COLO668 (cell line): Measurements from ENCODE around the gene JPH2.
A peak's percentile ranks its signal among the peaks of the same experiment; 100 is the strongest.

Experiments used
- DNase-seq: peaks from one replicate; lab custom pipeline; 2025; ENCODE audit not compliant: unreplicated experiment; lab: John Stamatoyannopoulos, UW

The JPH2 gene

GRCh38 chr20:44080646-44081267 is 106.2 kb downstream of the JPH2 start:
- peak; percentile 69 for DNase-seq

DNA sequence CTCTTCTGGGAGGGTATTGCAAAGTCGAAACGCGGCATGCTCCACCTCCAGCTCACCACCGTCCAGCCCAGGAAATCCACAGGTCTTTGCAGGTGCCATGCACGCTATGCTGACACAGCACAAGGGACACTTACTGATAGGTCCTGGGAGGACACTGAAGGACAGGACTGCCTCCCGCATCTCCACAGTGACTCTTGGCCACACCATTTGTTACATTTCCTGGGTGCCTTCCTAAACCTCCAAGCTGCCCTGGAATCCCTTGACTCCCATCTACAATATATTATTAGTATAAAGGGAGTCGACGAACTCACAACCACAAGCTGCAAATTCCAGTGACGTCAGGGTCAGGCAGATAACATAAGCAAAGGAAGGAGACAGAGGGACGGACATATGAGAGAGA is 106.9 kb downstream of the JPH2 start:
- no peak for DNase-seq

GRCh38 chr20:44079291-44079690 is 107.7 kb downstream of the JPH2 start:
- no peak for DNase-seq

DNA sequence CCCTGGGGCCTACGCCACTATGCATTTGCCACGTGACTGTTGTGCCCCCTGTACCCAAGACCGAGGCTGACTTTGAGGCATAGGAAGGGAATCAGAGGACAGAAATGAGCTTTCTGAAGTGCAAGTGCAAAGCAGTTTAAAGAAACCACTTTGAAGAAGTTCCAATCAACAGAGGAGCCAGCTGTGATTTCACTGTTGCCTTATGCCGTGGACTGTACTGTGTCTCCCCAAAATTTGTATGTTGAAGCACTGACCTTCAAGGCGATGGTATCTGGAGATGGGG is 111.1 kb downstream of the JPH2 start:
- DNase-seq: no peak

- DNase-seq: no peak
Measured at GRCh38 chr20:44075191-44075949, 111.6 kb downstream of the JPH2 start.

- no peak for DNase-seq
Measured at GRCh38 chr20:44074252-44075151, 112.5 kb downstream of the JPH2 start.

DNA sequence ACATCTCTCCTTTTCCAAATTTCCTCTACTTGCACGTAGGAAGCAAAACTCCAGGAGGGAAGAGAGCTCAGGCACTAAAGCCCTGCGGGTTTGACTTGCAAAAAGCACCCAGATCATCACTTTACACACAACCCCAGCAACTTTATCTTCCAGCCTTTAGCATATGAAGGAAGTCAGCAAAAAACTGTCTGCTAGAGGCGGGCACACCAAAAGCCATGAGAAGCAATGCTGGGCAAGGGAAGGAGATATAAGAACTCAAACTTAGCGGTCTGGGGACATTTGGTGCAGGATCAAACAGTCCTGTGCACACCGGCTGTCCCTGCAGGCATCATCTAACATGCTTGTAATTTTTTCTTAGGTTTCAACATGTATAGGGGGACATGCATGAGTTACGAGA is 113.3 kb downstream of the JPH2 start:
- no peak for DNase-seq

DNA sequence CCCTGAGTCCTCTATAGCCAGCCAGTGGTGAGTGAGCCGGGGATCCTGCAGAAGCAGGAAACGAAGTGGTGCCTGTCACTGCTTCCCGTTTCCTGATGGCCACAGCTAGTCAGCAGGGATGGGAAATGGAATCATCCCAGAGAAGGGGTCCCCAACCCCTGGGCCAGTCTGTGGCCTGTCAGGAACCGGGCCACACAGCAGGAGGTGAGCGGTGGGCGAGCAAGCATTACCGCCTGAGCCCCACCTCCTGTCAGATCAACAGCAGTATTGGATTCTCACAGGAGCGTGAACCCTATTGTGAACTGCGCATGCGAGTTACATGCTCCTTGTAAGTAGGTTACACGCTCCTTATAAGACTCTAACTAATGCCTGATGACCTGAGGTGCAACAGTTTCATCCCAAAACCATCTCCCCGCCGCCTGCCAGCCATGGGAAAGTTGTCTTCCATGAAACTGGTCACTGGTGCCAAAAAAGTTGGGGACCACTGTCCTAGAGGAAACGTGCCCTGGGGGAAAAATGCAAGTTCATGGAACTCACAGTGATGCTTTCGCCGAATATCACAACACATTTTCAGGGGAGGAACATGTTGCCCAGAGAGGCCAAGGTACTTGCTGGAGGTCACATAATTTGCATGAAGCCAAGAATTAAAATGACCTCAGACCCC is 113.8 kb downstream of the JPH2 start:
- DNase-seq: no peak

GRCh38 chr20:44072384-44072783 is 114.6 kb downstream of the JPH2 start:
- DNase-seq: no peak

GRCh38 chr20:44071526-44072111 is 115.4 kb downstream of the JPH2 start:
- DNase-seq: no peak

DNA sequence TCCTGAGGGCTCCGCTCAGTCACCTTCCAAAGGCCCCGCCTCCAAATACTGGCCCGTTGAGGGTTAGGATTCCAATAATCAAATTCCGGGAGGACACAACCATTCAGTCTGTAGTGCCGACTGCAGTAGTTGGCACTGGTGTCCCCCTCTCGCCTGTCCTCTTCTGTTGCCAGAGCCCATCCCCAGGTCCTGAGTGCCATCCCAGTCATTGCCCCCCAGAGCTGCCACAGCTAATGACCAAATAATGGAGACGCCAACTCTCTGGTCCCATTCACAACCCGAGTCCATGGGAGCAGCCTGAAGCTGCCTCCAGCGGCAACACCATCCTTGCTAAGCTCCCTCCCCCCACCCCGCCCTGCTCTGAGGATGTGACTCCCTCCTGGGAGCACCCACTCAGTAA is 115.9 kb downstream of the JPH2 start:
- DNase-seq: no peak

DNA sequence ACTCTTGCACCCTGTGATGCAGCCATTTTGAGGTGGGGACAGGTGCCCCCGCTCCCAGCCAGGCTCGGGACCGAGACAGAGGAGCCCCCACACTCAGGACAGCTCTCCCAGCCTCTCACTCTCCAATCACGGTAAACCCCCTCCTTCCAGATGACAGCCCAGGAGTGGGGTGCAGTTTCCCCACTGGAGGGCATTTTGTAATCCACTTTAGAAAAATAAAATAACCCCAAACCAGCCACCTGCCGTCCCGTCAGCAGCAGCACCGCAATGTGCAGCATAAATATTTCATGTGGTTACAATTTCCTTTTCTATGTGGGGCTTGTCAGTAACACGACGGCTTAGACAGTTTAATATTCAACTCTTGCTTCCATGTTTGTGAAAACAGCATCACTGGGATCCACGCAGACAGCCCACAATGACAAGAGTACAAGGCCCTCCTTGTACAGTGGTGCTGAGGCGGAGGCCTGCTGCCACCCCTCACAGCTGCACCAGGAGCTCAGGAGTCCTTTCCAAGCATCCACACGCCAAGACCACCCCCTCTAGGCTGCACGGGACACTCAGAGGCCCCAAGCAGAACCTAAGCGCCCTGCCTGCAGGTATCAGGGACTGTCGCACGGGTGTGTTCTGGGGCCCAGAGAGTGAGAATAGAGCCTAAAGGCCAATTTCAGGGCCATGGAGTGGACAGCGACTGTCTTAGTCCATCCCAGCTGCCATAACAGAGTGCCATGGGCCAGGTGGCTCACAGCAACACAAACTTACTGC is 116.7 kb downstream of the JPH2 start:
- DNase-seq: no peak

- DNase-seq: no peak
Measured at GRCh38 chr20:44069203-44070011, 117.6 kb downstream of the JPH2 start.

- DNase-seq: no peak
Measured at GRCh38 chr20:44068316-44069201, 118.4 kb downstream of the JPH2 start.

GRCh38 chr20:44067650-44068081 is 119.3 kb downstream of the JPH2 start:
- DNase-seq: no peak

- DNase-seq: no peak
Measured at GRCh38 chr20:44066645-44067606, 120.1 kb downstream of the JPH2 start.
